Right ventricle myocardium inferior (tissue), 1 donor: ENCODE measurements around the gene TULP1. TPM values are rescaled to one million over a fixed set of nuclear protein-coding genes. Genes with fewer than 3 reads are reported as not detected.
"Not testable (repeated sequence)": the region's sequence is repeated elsewhere in the genome, so short reads cannot be mapped to it uniquely, and the experiment has no call there.

Experiments
- ATAC-seq: fragments of 200-7000 bp; cut with Tn5 transposase; one replicate; pipeline ENCODE4 v1.9.1; 2020; ENCODE audit warnings: mild to moderate bottlenecking, moderate library complexity
- DNase-seq: peaks from one replicate; pipeline ENCODE4 v3.0.0; 2021; ENCODE audit errors: missing footprints
- intact Hi-C: fragments of 100-400 bp; cut with DNase I; formaldehyde crosslinking; loops from one replicate; pipeline ENCODE4 v1.11.0; 2022
- total RNA-seq: library from RNA; stranded (reverse); fragmentation: NEBNext Ultra II Directional; extraction: Animal tissue kit (Norgen Biotek cat#: 25700); gene quantifications from one replicate; pipeline ENCODE4 v1.2.1, GENCODE V29; 2021
- donor health status: DM: no; HTN: yes; CAD: no; lungs with severe emphysema.

The TULP1 gene
- total RNA-seq, 1 donor from 2014 or later: not detected

- DNase-seq (peak; percentile 89), ATAC-seq (peak; percentile 83)
- intact Hi-C loops: loop anchor here (1.0 kb wide), 1 partner anchor 214 kb away; the partner anchor contains the start of gene ARMC12
Measured at GRCh38 chr6:35522660-35523658, 10.3 kb upstream of the TULP1 start.

DNA sequence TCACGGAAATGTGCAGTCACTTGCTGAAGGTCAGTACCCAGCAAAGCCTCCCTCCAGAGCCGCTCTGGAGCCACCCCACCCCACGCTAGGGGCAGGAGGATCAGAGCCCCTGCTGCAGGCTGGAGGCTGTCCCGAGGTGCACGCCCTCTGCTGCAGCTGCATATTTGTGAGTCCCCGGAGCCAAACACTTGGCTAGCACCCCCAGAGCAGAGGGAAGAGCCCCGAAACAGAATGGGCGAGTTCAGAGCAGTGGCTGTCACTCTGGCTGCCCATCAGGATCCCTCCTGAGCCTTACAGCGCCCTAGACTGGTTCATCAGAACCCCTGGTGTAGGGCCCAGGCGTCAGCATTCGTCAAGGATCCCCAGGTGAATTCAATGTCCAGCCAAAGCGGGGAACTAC, 9.5 kb upstream of the TULP1 start:
- ATAC-seq (no peak), DNase-seq (no peak)
- intact Hi-C loops: loop anchor here (1.0 kb wide), 1 partner anchor 215 kb away; the partner anchor contains the start of gene ARMC12

- no peak for ATAC-seq
- intact Hi-C loops: no loop called here
- DNase-seq: no peak
Measured at GRCh38 chr6:35521235-35521634, 8.5 kb upstream of the TULP1 start.

GRCh38 chr6:35519313-35520015, 6.8 kb upstream of the TULP1 start:
- ATAC-seq: no peak
- no peak for DNase-seq
- intact Hi-C loops: no loop called here

- DNase-seq: no peak
- no peak for ATAC-seq
Measured at GRCh38 chr6:35518566-35519312, 6.0 kb upstream of the TULP1 start.

DNA sequence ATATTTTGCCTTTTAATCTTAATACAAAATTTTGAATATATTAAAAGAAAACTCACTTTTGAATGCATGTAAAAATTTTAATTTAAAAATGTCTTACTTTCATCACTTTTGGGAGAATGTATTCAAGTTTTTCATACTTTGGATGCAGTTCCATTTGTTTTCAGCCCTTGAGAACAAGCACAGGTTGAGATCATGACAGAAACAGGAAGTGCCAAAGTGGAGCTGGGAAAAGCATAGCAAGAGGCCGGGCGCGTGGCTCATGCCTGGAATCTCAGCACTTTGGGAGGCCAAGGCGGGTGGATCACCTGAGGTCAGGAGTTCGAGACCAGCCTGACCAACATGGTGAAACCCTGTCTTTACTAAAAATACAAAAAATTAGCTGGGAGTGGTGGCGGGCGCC, 5.3 kb upstream of the TULP1 start:
- ATAC-seq, intact Hi-C loops, DNase-seq: not testable (repeated sequence)

More at GRCh38 chr6:35518566-35519312, 6.0 kb upstream of the TULP1 start:
- intact Hi-C loops: no loop called here

GRCh38 chr6:35516712-35517111, 4.0 kb upstream of the TULP1 start:
- no peak for ATAC-seq
- intact Hi-C loops: no loop called here
- DNase-seq: no peak

DNA sequence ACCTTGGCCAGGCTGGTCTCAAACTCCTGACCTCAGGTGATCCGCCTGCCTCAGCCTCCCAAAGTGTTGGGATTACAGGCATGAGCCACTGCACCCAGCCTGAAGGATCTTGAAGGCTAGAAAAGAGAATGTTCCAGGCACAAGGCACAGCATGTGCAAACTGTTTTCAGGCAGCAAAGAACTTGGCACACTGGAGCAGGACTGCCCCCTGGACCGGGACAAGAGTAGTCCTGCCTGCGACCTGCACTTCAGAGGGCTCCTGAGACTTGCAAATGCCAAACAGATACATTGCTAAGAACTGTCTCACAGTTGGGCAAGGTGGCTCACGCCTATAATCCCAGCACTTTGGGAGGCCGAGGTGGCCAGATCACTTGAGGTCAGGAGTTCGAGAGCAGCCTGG, 3.2 kb upstream of the TULP1 start:
- ATAC-seq, intact Hi-C loops, DNase-seq: not testable (repeated sequence)

- no peak for DNase-seq
- intact Hi-C loops: no loop called here
- ATAC-seq: no peak
Measured at GRCh38 chr6:35514587-35514986, 1.9 kb upstream of the TULP1 start.

DNA sequence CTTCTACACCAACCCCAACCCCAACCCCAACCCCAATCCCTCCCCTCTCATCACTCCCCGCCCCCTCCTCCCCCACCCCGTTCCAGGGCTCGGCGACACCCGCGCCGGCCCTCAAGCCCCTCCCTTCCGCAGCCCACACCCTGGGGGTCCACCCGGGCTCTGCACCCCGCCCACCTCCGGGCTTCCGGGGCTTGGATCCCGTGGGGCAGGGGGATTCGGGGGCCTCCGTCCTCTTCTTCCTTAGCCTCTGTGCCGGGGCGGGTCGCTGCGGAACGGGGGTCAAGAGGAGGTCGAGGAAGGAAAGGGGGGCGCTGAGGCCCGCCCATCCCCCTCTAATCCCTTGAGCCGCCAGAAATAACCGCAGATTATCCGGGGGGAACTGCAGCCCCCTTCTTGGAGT, 690 bp downstream of the TULP1 start:
- intact Hi-C loops: no loop called here
- ATAC-seq (no peak), DNase-seq (no peak)

- no peak for ATAC-seq
- no peak for DNase-seq
Measured at GRCh38 chr6:35511562-35511941, 1.1 kb downstream of the TULP1 start.

GRCh38 chr6:35510916-35511561, 1.7 kb downstream of the TULP1 start:
- no peak for ATAC-seq
- DNase-seq: peak; percentile 14
- intact Hi-C loops: no loop called here

More at GRCh38 chr6:35511562-35511941, 1.1 kb downstream of the TULP1 start:
- intact Hi-C loops: no loop called here

- DNase-seq (no peak), ATAC-seq (no peak)
- intact Hi-C loops: no loop called here
Measured at GRCh38 chr6:35508542-35508941, 4.2 kb downstream of the TULP1 start.

GRCh38 chr6:35508027-35508426, 4.7 kb downstream of the TULP1 start:
- intact Hi-C loops: no loop called here
- ATAC-seq (no peak), DNase-seq (no peak)

- intact Hi-C loops: no loop called here
- ATAC-seq: no peak
- DNase-seq: no peak
Measured at GRCh38 chr6:35507221-35507620, 5.5 kb downstream of the TULP1 start.

- DNase-seq: no peak
- no peak for ATAC-seq
- intact Hi-C loops: no loop called here
Measured at GRCh38 chr6:35506536-35506935, 6.2 kb downstream of the TULP1 start.

DNA sequence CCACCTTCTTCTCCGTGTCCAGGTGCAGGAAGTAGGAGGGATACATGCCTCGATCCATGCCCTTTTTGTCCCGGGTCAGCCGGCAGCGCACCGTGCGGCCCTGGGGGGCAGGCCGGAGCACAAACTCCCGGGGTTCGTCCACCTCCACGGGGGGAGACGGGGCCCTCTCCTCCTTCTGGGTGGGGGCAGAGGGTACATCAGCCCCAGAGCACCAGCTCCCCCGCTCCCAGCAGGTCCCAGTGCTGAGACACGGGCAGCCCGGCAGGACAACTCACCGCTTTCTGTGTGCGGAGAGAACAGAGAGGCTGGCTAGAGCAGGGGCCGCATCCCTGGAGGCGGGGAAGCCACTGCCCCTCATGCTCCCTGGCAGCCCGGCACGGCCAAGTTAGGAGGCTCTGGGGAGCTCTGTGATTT, 6.7 kb downstream of the TULP1 start:
- intact Hi-C loops: no loop called here
- ATAC-seq (no peak), DNase-seq (no peak)

- ATAC-seq: no peak
- intact Hi-C loops: no loop called here
- DNase-seq: no peak
Measured at GRCh38 chr6:35503534-35503933, 9.2 kb downstream of the TULP1 start.

DNA sequence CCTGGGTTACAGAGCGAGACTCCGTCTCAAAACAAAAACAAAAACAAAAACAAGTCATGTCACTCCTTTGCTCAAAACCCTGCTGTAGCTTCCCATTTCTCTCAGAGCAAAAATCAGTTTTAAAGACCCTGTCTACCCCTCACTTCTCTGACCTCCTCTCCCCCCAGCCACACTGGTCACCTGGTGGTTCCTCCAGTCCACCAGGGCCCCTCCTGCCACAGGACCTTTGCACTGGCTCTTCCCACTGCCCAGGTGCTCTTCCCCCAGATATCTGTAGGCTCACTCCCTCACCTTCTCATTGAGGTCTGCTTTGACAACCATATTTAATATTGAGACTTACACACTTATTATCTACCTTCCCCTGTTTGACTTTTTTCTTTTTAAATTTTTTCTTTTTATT, 10.9 kb downstream of the TULP1 start:
- ATAC-seq (no peak), DNase-seq (no peak)
- intact Hi-C loops: no loop called here
